Measurements from ENCODE around the gene SNX32. TPM values are rescaled to one million over a fixed set of nuclear protein-coding genes. Genes with fewer than 3 reads are reported as not detected.
A peak's percentile ranks its signal among the peaks of the same experiment; 100 is the strongest.

Gene SNX32
- total and polyA plus RNA-seq, 9 of the 15 experiments (the other 6 are each of a cell fraction or from before 2014, with no cell fraction given): 0.03 TPM; not detected in 7

DNA sequence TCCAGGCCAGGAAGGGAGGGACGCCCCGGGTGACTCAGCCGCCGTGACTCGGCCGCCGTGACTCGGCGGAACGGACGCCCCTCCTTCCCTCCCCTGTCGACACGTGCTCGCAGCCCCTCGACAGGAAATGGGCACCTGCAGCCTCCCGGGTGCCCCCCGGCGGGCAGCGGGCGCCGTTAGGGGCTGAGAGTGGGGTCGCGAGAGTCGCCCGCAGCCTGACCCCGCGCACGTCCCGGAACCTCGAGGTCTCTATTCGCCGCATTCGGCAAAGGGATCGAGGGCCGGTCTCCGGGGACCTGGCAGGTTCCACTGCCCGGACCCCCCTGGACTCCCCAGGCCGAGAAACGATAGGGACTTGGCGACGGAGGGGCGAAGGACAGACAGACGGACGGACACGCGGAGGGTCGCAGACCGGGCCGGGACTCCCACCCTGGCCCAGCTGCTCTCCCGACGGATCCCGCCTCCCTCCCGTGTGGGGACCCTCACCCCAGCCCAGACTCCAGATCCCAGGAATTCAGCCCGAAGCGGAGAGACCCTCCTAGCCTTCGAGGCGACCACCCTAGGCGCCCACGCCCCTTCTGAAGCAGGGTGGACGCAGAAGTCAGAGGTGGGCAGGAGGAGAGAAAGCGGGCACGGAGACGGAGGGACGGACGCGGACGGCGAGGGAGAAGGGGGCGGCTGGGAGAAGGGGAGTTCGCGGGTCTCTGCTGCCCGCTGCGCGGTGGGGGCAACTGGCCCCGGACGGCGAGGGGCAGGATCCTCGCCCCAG, 65.8 kb downstream of the SNX32 start (continued):
- TF ChIP-seq, protein P1, sequence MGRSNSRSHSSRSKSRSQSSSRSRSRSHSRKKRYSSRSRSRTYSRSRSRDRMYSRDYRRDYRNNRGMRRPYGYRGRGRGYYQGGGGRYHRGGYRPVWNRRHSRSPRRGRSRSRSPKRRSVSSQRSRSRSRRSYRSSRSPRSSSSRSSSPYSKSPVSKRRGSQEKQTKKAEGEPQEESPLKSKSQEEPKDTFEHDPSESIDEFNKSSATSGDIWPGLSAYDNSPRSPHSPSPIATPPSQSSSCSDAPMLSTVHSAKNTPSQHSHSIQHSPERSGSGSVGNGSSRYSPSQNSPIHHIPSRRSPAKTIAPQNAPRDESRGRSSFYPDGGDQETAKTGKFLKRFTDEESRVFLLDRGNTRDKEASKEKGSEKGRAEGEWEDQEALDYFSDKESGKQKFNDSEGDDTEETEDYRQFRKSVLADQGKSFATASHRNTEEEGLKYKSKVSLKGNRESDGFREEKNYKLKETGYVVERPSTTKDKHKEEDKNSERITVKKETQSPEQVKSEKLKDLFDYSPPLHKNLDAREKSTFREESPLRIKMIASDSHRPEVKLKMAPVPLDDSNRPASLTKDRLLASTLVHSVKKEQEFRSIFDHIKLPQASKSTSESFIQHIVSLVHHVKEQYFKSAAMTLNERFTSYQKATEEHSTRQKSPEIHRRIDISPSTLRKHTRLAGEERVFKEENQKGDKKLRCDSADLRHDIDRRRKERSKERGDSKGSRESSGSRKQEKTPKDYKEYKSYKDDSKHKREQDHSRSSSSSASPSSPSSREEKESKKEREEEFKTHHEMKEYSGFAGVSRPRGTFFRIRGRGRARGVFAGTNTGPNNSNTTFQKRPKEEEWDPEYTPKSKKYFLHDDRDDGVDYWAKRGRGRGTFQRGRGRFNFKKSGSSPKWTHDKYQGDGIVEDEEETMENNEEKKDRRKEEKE (IDR thresholded peaks at IDR 0.05; ENCODE audit: borderline replicate concordance in 1 of 2, control insufficient read depth in 1 of 2, low read depth in 2 of 2, low read length in 1 of 2): no peak
- no peak for TF ChIP-seq CHCHD3 (CRISPR knock-in tag; IDR thresholded peaks at IDR 0.05)
- no peak for TF ChIP-seq XRCC4 (IDR thresholded peaks at IDR 0.05; ENCODE audit: extremely low read depth, insufficient read depth, insufficient read length)
- no peak for TF ChIP-seq NCOA6 (IDR thresholded peaks at IDR 0.05)
- no peak; the same call in 1 of the 2 replicates for TF ChIP-seq EGR1 (conservative IDR thresholded peaks at IDR 0.05)
- TF ChIP-seq, protein P2, sequence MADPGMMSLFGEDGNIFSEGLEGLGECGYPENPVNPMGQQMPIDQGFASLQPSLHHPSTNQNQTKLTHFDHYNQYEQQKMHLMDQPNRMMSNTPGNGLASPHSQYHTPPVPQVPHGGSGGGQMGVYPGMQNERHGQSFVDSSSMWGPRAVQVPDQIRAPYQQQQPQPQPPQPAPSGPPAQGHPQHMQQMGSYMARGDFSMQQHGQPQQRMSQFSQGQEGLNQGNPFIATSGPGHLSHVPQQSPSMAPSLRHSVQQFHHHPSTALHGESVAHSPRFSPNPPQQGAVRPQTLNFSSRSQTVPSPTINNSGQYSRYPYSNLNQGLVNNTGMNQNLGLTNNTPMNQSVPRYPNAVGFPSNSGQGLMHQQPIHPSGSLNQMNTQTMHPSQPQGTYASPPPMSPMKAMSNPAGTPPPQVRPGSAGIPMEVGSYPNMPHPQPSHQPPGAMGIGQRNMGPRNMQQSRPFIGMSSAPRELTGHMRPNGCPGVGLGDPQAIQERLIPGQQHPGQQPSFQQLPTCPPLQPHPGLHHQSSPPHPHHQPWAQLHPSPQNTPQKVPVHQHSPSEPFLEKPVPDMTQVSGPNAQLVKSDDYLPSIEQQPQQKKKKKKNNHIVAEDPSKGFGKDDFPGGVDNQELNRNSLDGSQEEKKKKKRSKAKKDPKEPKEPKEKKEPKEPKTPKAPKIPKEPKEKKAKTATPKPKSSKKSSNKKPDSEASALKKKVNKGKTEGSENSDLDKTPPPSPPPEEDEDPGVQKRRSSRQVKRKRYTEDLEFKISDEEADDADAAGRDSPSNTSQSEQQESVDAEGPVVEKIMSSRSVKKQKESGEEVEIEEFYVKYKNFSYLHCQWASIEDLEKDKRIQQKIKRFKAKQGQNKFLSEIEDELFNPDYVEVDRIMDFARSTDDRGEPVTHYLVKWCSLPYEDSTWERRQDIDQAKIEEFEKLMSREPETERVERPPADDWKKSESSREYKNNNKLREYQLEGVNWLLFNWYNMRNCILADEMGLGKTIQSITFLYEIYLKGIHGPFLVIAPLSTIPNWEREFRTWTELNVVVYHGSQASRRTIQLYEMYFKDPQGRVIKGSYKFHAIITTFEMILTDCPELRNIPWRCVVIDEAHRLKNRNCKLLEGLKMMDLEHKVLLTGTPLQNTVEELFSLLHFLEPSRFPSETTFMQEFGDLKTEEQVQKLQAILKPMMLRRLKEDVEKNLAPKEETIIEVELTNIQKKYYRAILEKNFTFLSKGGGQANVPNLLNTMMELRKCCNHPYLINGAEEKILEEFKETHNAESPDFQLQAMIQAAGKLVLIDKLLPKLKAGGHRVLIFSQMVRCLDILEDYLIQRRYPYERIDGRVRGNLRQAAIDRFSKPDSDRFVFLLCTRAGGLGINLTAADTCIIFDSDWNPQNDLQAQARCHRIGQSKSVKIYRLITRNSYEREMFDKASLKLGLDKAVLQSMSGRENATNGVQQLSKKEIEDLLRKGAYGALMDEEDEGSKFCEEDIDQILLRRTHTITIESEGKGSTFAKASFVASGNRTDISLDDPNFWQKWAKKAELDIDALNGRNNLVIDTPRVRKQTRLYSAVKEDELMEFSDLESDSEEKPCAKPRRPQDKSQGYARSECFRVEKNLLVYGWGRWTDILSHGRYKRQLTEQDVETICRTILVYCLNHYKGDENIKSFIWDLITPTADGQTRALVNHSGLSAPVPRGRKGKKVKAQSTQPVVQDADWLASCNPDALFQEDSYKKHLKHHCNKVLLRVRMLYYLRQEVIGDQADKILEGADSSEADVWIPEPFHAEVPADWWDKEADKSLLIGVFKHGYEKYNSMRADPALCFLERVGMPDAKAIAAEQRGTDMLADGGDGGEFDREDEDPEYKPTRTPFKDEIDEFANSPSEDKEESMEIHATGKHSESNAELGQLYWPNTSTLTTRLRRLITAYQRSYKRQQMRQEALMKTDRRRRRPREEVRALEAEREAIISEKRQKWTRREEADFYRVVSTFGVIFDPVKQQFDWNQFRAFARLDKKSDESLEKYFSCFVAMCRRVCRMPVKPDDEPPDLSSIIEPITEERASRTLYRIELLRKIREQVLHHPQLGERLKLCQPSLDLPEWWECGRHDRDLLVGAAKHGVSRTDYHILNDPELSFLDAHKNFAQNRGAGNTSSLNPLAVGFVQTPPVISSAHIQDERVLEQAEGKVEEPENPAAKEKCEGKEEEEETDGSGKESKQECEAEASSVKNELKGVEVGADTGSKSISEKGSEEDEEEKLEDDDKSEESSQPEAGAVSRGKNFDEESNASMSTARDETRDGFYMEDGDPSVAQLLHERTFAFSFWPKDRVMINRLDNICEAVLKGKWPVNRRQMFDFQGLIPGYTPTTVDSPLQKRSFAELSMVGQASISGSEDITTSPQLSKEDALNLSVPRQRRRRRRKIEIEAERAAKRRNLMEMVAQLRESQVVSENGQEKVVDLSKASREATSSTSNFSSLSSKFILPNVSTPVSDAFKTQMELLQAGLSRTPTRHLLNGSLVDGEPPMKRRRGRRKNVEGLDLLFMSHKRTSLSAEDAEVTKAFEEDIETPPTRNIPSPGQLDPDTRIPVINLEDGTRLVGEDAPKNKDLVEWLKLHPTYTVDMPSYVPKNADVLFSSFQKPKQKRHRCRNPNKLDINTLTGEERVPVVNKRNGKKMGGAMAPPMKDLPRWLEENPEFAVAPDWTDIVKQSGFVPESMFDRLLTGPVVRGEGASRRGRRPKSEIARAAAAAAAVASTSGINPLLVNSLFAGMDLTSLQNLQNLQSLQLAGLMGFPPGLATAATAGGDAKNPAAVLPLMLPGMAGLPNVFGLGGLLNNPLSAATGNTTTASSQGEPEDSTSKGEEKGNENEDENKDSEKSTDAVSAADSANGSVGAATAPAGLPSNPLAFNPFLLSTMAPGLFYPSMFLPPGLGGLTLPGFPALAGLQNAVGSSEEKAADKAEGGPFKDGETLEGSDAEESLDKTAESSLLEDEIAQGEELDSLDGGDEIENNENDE (IDR thresholded peaks at IDR 0.05; ENCODE audit: low read depth, low read length): no peak
- no peak; the same call in 1 of the 2 replicates for TF ChIP-seq PHF21A (IDR thresholded peaks at IDR 0.05; ENCODE audit: borderline replicate concordance, low read depth)
- TF ChIP-seq SRSF3 (IDR thresholded peaks at IDR 0.05; ENCODE audit: insufficient read depth, low read length): peak; percentile 92; the same call in 1 of the 2 replicates
- TF ChIP-seq, protein P3, sequence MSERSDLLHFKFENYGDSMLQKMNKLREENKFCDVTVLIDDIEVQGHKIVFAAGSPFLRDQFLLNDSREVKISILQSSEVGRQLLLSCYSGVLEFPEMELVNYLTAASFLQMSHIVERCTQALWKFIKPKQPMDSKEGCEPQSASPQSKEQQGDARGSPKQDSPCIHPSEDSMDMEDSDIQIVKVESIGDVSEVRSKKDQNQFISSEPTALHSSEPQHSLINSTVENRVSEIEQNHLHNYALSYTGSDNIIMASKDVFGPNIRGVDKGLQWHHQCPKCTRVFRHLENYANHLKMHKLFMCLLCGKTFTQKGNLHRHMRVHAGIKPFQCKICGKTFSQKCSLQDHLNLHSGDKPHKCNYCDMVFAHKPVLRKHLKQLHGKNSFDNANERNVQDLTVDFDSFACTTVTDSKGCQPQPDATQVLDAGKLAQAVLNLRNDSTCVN (CRISPR knock-in tag; IDR thresholded peaks at IDR 0.05): 0 out of 2 replicates have a peak, but pooled peaks have one; percentile 12
